HG03175 (cell line): ENCODE results near the gene EDEM1.

Source experiments
- ATAC-seq: cut with Tn5 transposase; IDR thresholded peaks from one replicate; pipeline ENCODE4 v1.9.1; 2021; ENCODE audit warnings: mild to moderate bottlenecking, moderate library complexity; ENCODE audit not compliant: unreplicated experiment

The EDEM1 gene

DNA sequence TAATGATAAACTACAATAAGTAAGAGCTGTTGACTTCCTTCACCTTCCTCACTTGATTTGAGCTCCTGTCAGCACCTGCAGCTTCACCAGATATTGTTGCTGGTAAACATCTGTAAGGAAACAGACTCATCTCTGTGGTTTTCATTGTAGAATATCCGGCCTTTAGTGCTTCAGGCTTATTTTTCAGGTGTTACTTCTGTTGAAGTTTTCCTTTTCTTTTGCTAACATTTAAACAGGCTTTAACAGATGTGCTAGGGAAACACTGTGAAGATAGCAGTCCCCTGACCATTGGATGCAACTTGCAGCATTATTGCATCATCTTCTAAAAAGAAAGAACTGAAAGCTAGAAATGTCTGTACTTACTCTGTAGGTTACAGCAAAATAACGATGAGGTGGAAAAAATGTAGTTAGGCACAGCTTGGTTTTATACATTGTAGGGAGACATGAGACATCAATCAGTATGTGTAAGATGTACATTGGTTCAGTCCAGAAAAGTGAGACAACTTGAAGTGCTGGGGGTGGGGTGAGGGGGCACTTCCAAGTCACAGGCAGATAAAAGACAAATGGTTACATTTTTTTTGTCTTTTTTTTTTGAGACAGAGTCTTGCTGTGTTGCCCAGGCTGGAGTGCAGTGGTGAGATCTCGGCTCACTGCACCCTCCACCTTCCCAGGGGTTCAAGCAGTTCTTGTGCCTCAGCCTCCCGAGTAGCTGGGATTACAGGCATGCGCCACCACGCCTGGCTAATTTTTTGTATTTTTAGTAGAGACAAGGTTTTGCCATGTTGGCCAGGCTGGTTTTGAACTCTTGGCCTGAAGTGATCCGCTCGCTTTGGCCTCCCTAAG is 10.2 kb downstream of the EDEM1 start:
- ATAC-seq, result peak; percentile 73

DNA sequence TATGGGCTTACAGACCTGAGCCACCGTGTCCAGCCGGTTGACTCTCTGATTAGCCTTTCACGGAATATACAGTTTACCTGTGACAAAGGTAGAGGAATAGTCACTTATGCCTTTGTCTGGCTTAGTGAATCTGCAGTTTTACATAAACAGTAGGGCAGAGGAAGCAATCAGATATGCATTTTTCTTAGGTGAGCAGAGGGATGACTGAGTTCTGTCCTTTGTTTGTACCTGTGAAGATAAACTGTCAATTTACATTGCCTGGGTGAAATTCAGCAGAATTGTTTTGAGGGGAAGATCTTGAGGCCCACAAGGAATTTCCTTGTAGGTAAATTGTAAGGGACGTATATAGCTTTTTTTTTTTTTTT is 10.8 kb downstream of the EDEM1 start:
- ATAC-seq, result no peak

DNA sequence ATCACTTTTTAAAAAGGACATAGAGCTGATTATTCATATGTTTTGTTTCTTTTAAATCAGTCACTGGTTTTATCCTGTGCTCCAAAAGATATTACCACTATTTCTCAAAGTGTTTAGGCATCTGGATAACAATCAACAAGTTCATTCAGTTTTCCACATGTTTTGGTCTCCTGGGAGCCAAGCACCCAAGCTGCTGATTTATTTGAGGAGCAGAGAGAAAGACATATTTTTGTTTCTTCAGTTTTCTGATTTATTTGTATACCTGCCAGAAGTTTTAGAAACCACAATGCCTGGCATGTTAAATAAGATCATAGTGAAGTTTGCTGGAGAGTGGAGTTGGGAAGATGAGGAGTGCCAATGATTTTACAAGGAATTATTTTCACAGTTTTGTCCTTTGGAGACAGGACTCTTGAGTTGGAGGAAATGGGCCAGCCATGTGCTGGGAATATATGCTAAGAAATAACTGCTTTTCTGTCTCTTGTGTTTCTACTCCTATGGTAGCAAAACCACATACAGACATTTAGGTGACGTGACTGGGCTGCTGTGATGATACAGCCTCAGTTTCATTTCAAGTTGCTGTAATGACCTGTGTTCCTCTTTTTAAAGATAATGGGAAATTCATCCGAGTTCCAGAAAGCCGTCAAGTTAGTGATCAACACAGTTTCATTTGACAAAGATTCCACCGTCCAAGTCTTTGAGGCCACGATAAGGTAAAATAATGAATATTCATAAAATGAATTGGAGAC is 11.7 kb downstream of the EDEM1 start:
- peak; percentile 30 for ATAC-seq

GRCh38 chr3:5201536-5201935 is 14.0 kb downstream of the EDEM1 start:
- ATAC-seq, result no peak

GRCh38 chr3:5202222-5202621 is 14.7 kb downstream of the EDEM1 start:
- no peak for ATAC-seq

DNA sequence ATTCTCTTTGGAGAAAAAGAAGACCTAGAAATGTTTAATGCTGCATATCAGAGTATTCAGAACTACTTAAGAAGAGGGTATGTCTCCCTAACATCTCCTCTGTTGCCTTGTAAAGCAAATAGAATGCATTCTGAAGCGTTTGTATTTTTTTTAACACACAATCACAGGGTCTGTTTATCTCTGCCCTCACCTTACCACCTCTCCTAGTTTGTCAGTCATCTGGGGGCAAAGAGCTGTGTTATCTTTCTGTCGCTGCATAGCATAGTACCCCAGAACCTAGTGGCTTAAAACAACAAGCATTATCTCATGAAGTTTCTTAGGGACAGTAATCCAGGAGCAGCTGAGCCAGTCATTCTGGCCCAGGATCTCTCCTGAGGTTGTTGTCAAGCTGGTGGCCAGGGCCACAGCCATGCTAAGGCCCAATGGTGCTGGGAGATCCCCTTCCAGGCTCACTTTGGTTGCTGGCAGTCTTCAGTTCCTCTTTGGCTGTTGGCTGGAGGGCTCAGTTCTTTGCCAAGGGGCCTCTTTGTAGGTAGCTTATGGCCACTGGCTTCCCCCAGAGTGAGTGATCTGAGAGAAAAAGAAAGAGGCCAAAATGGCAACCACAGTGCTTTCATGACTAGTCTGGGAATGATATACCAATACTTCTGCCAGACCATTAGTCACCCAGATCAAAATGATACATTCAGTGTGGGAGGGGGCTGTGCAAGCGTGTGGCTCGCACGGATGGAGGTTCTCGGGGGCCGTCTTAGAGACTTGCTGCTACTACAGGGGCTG is 17.8 kb downstream of the EDEM1 start:
- peak; percentile 99 for ATAC-seq

GRCh38 chr3:5210926-5211325 is 23.4 kb downstream of the EDEM1 start:
- ATAC-seq, result no peak

- ATAC-seq, result no peak
Measured at GRCh38 chr3:5212628-5213573, 25.4 kb downstream of the EDEM1 start.

DNA sequence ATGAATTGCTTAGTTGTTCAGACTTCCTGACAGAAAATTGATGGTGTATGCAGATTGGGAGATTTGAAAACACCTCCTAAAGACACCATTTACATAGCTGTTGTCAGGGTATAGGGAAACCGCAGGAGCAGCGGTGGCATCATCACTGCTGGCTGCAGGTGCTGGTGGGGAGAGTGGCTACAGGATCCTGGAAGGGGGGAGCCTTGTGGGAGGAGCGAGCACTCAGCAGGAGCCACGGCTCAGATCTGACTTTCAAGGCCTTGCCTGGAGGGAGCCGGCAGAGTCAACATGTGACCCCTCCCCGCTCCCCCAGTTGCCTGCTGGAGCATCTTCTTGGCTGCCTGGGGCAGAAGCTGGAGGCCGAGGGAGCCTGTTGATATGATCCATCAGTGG is 26.1 kb downstream of the EDEM1 start:
- no peak for ATAC-seq

GRCh38 chr3:5214352-5214751 is 26.8 kb downstream of the EDEM1 start:
- ATAC-seq, result no peak

DNA sequence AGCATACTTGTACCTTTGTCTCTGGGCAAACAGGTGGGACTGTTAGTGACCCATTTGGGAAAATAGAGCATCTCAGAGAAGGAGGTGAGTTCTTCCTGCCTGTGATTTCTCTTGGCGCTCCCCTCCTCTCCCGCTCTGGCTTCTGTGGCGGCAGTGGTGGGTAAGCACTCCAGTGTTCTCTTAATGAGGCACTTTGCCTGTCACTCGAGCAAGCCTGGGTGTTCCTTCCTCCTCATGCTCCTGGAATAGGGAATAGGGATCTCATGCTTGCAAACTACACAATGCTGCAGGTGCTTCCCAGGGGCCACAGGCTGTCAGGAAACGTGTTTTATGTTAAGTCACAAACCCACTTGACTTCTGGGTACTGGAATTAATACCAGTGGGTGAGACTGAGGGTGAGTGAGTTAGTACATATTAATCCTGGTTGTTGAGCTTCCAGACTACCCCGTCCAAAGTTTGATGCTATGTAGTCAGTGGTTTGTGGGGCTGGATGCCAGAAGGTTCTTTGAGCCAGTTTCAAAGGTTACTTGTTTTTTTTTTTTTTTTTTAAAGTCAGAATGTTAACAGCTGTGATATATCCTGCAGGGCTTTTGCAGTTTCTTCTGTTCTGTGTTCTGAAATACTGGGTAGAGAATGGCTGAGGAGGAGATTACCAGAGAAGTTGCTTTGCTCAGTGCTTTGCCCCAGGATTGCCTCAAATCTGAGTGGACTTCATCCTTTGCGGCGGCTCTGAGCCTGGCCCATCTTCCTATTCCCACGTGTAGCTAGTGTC is 30.5 kb downstream of the EDEM1 start:
- no peak for ATAC-seq

DNA sequence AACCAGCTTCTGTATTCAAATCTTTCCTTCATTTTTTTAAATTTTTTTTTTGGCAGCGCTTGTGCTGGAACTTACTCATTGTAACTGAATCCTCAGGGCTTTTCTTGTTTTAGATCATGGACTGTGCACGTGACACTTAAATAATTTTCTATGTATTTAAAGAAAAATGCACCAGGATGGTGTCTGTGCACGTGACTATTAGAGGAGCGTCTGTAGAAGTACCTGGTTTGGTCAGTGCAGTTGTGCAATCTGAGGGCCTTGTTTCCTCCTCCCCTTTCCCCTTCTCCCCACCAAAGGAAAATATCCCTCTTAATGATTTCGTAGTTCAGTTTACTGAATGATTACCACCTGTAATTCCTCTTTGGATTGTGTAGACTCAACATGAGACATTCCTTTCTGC is 31.3 kb downstream of the EDEM1 start:
- no peak for ATAC-seq

- no peak for ATAC-seq
Measured at GRCh38 chr3:5219216-5219615, 31.7 kb downstream of the EDEM1 start.

DNA sequence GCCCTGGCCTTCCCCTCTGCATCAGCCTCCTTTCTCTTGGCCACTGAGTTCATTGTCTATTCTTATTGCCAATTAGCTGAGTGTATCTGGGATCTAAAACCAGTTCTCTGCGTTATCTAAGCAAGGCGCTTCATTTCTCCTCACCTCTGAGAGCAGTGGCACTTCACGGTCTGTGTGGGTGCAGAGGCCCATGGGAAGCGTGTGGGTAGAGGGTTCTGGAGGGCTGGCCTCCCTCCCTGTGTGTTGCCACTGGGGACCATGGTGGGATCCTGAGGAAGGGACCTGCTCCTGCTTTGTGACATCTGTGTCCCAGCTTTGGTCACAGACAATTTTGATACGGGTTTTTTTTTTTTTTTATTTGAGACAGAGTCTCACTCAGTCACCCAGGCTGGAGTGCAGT is 32.7 kb downstream of the EDEM1 start:
- no peak for ATAC-seq

GRCh38 chr3:5220667-5221431 is 33.3 kb downstream of the EDEM1 start:
- ATAC-seq, result no peak

DNA sequence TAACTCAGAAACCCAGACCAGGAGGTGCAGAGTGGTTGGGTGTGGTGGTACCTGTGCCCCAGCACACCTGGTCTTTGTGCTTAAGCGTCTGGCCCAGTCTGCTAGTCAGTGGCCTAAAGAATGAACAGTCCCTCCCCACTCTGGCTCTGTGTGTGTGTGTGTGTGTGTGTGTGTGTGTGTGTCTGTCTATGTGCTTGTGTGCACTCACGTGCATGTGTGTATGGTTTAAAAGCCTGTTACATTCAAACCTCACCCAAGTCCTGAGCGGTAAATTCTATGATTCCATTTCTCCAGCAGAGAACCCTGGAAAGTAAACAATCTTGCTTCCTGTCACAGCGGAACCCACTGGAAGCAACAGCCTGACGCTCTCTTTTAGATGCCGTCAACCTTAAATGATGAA is 34.2 kb downstream of the EDEM1 start:
- no peak for ATAC-seq

DNA sequence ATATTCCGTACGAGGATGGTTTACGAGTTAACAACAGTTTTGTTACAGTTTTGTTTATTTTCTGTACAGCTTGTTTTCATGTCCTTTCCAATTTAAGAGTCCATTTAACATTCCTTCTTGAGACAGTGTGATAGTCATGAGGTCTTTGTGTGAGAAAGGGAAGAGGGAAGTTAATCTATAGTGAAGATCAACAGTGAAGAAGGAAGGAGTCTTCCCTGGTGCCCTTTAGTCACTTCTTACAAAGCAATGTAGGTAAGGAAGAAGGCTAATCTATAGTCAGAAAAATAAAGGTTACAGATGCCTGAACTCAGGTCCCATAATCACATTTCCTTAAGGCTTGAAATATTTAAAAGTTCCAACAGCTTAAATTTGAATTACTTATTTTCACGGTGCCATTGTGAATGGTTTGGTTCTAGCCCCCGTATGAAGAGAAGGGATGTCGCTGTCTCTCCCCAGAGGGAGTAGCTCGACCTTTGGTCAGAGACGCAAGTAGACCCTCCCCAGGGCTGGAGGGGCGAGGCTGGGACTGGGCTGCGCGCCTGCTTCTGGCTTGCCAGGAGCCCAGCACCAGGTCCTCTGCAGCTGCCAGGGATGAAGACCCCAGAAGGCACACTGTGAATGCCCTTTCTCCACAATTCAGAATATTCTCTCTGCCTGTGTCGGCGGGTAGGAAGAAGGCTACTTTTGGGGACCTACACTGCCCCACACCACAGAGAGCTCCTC is 34.9 kb downstream of the EDEM1 start:
- ATAC-seq, result no peak

- ATAC-seq, result no peak
Measured at GRCh38 chr3:5226783-5227182, 39.3 kb downstream of the EDEM1 start.
